Measurements from ENCODE around the gene ARHGEF10L.

The ARHGEF10L gene

GRCh38 chr1:17596186-17596585 lies 56.7 kb downstream of the ARHGEF10L start:
- peak; percentile 30 for DNase-seq

GRCh38 chr1:17596651-17597509 lies 57.4 kb downstream of the ARHGEF10L start:
- DNase-seq, result peak; percentile 92

GRCh38 chr1:17597651-17598050 lies 58.2 kb downstream of the ARHGEF10L start:
- DNase-seq, result no peak

GRCh38 chr1:17598251-17598650 lies 58.8 kb downstream of the ARHGEF10L start:
- DNase-seq, result no peak

GRCh38 chr1:17599291-17599953 lies 59.9 kb downstream of the ARHGEF10L start:
- DNase-seq, result no peak

- DNase-seq, result no peak
These were observed 60.4 kb downstream of the ARHGEF10L start for GRCh38 chr1:17599954-17600300.

- no peak for DNase-seq
These were observed 60.8 kb downstream of the ARHGEF10L start for GRCh38 chr1:17600321-17600720.

GRCh38 chr1:17601643-17602382 lies 62.3 kb downstream of the ARHGEF10L start:
- no peak for DNase-seq

GRCh38 chr1:17603091-17603841 lies 63.8 kb downstream of the ARHGEF10L start:
- DNase-seq, result peak; percentile 76

- DNase-seq, result no peak
These were observed 66.3 kb downstream of the ARHGEF10L start for GRCh38 chr1:17605582-17606344.

- DNase-seq, result no peak
These were observed 67.4 kb downstream of the ARHGEF10L start for GRCh38 chr1:17606826-17607440.

GRCh38 chr1:17607644-17608581 lies 68.4 kb downstream of the ARHGEF10L start:
- DNase-seq, result no peak

GRCh38 chr1:17609529-17609928 lies 70.0 kb downstream of the ARHGEF10L start:
- DNase-seq, result no peak

- DNase-seq, result no peak
These were observed 70.6 kb downstream of the ARHGEF10L start for GRCh38 chr1:17610085-17610484.

- DNase-seq, result no peak
These were observed 71.2 kb downstream of the ARHGEF10L start for GRCh38 chr1:17610713-17611112.

GRCh38 chr1:17611991-17612390 lies 72.5 kb downstream of the ARHGEF10L start:
- no peak for DNase-seq

- DNase-seq, result no peak
These were observed 73.3 kb downstream of the ARHGEF10L start for GRCh38 chr1:17612831-17613230.

GRCh38 chr1:17614586-17614985 lies 75.1 kb downstream of the ARHGEF10L start:
- DNase-seq, result no peak

- no peak for DNase-seq
These were observed 75.7 kb downstream of the ARHGEF10L start for GRCh38 chr1:17615157-17615556.

- no peak for DNase-seq
These were observed 76.5 kb downstream of the ARHGEF10L start for GRCh38 chr1:17615959-17616358.

Data from NCI-H510A (cell line).